Panc1 (cell line): ENCODE measurements around the gene FYN. TPM values are rescaled to one million over a fixed set of nuclear protein-coding genes. Genes with fewer than 3 reads are reported as not detected.

Experiments used
- ATAC-seq: fragments of 200-7000 bp; cut with Tn5 transposase; 2 replicates; pipeline ENCODE4 v1.9.1; 2020; ENCODE audit warnings: mild to moderate bottlenecking, moderate library complexity
- BruUV-seq: library from RNA; stranded (reverse); fragments of 400-500 nt; replicated peaks from 2 replicates; lab custom pipeline; 2021; lab: Mats Ljungman, UMichigan
- CTCF ChIA-PET: fragments of 300-600 bp; sonication (Branson Sonifier 250); formaldehyde crosslinking; loops from one replicate; lab custom pipeline; 2022; ENCODE audit warnings: antibody characterized with exemption; lab: Charles Lee
- POLR2A ChIA-PET: fragments of 300-600 bp; sonication (Branson Sonifier 250); formaldehyde crosslinking; loops from one replicate; lab custom pipeline; 2022; ENCODE audit warnings: antibody characterized with exemption; lab: Charles Lee
- DNase-seq: peaks from one replicate; pipeline ENCODE4 v3.0.0-alpha.2; 2010; ENCODE audit warnings: low read depth, low spot score
- H3K27ac ChIP-seq: 2 replicates; pipeline ENCODE4 v1.5.1; 2011; ENCODE audit warnings: mild to moderate bottlenecking, low read length, inconsistent platforms
- H3K27me3 ChIP-seq: fragments of 200-500 bp; sonication (Bioruptor generic); 2 replicates; pipeline ENCODE4 v1.6.0; 2014; ENCODE audit warnings: low read length, inconsistent platforms; ENCODE audit not compliant: control insufficient read depth, insufficient read depth
- H3K36me3 ChIP-seq: fragments of 200-500 bp; sonication (Bioruptor generic); 2 replicates; pipeline ENCODE4 v1.5.1; 2014; ENCODE audit warnings: inconsistent platforms, mild to moderate bottlenecking, low read length, moderate library complexity; ENCODE audit not compliant: control insufficient read depth, insufficient read depth
- H3K4me1 ChIP-seq: 2 replicates; pipeline ENCODE4 v1.5.1; 2011; ENCODE audit warnings: inconsistent platforms, mild to moderate bottlenecking, low read length, moderate library complexity; ENCODE audit not compliant: control insufficient read depth, insufficient read depth
- H3K4me3 ChIP-seq, 2 experiments: 2 replicates each; pipeline ENCODE4 v1.5.1; 2011 to 2012; ENCODE audit warnings: low read depth in 2 of 2, low read length in 2 of 2, mild to moderate bottlenecking in 2 of 2, inconsistent platforms in 1 of 2, moderate library complexity in 1 of 2
- H3K9me3 ChIP-seq: fragments of 200-500 bp; sonication (Bioruptor generic); 2 replicates; pipeline ENCODE4 v1.5.1; 2014; ENCODE audit warnings: low read depth, mild to moderate bottlenecking, inconsistent platforms, low read length, moderate library complexity; ENCODE audit not compliant: control insufficient read depth, insufficient read depth
- POLR2AphosphoS5 ChIP-seq: IDR thresholded peaks from 2 replicates; pipeline ENCODE4 v1.6.1; 2012; ENCODE audit warnings: mild to moderate bottlenecking, low read depth, low read length, moderate library complexity
- SIN3A ChIP-seq: IDR thresholded peaks from 2 replicates; pipeline ENCODE4 v1.6.1; 2012; ENCODE audit warnings: low read depth, mild to moderate bottlenecking, low read length, moderate library complexity, borderline replicate concordance; ENCODE audit not compliant: insufficient read depth
- TCF7L2 ChIP-seq: IDR thresholded peaks from 2 replicates; pipeline ENCODE4 v1.6.1; 2011; ENCODE audit warnings: mild to moderate bottlenecking, low read depth, low read length, inconsistent platforms
- in situ Hi-C: cut with HindIII; loops from 2 replicates; pipeline ENCODE4 v1.10.0; 2016; ENCODE audit warnings: low sequenced_read_pairs, low pct_unique_long_range_greater_than_20kb
- intact Hi-C: fragments of 100-400 bp; cut with micrococcal nuclease; formaldehyde crosslinking; loops from one replicate; pipeline ENCODE4 v1.10.0; 2022; ENCODE audit not compliant: unreplicated experiment
- total RNA-seq: library from RNA; stranded (reverse); gene quantifications from one replicate; pipeline ENCODE4 v1.2.1, GENCODE V29; 2021; ENCODE audit not compliant: unreplicated experiment
- TF ChIP-seq, protein P1 (sequence below), 2 experiments: IDR thresholded peaks; 2 replicates each; pipeline ENCODE4 v1.6.1; 2011 to 2012; ENCODE audit warnings: low read depth in 2 of 2, control low read depth in 1 of 2, low read length in 1 of 2, mild to moderate bottlenecking in 1 of 2, moderate library complexity in 1 of 2; ENCODE audit not compliant: insufficient read depth in 1 of 2
- TF ChIP-seq, protein P2 (sequence below): fragments of 450-650 bp; IDR thresholded peaks from 2 replicates; pipeline ENCODE4 v1.5.1; 2017; ENCODE audit warnings: mild to moderate bottlenecking

FYN gene
- total RNA-seq, 1 experiment from 2014 or later = 4.2 TPM

DNA sequence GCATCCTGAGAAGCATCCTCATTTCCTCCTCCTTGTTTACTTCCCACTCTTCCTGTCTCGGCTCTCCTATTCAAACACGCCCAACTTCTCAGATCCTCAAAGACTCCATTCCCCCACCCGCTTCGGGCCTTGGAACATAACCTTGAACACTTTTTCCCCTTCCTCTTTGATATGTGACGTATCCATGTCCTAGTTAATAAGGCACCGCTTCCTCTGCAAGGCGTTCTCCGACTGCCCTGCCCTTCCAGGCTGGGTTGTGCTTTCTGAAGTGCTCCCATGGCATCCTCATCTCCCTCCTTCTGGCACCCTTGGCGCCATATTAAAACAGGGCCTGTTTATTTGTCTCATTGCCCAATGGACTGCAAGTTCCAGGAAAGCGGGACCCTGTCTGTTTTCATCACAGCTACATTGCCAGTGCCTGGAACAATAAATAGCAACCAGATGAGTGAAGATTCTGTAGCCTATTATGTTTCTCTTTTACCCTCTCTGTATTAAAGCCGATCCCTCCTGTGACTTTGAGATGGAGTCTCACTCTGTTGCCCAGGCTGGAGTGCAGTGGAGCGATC, 152.2 kb downstream of the FYN start:
- Histone ChIP-seq H3K9me3 (no peaks in the 10 kb centered on the region), H3K27me3 (peaks cover 25% of the 10 kb centered on the region), H3K36me3 (no peaks in the 10 kb centered on the region), H3K4me3 (no peak overlapping the region), H3K27ac (no peak overlapping the region), H3K4me1 (no peaks in the 10 kb centered on the region)
- BruUV-seq = no TSS peak
- TF ChIP-seq TCF7L2 = no peak
- no peak for TF ChIP-seq SIN3A
- TF ChIP-seq, protein P1, sequence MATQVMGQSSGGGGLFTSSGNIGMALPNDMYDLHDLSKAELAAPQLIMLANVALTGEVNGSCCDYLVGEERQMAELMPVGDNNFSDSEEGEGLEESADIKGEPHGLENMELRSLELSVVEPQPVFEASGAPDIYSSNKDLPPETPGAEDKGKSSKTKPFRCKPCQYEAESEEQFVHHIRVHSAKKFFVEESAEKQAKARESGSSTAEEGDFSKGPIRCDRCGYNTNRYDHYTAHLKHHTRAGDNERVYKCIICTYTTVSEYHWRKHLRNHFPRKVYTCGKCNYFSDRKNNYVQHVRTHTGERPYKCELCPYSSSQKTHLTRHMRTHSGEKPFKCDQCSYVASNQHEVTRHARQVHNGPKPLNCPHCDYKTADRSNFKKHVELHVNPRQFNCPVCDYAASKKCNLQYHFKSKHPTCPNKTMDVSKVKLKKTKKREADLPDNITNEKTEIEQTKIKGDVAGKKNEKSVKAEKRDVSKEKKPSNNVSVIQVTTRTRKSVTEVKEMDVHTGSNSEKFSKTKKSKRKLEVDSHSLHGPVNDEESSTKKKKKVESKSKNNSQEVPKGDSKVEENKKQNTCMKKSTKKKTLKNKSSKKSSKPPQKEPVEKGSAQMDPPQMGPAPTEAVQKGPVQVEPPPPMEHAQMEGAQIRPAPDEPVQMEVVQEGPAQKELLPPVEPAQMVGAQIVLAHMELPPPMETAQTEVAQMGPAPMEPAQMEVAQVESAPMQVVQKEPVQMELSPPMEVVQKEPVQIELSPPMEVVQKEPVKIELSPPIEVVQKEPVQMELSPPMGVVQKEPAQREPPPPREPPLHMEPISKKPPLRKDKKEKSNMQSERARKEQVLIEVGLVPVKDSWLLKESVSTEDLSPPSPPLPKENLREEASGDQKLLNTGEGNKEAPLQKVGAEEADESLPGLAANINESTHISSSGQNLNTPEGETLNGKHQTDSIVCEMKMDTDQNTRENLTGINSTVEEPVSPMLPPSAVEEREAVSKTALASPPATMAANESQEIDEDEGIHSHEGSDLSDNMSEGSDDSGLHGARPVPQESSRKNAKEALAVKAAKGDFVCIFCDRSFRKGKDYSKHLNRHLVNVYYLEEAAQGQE (IDR thresholded peaks at IDR 0.05; ENCODE audit: insufficient read depth in 1 of 2, low read depth in 2 of 2, low read length in 1 of 2) = no peak
- TF ChIP-seq, protein P2, sequence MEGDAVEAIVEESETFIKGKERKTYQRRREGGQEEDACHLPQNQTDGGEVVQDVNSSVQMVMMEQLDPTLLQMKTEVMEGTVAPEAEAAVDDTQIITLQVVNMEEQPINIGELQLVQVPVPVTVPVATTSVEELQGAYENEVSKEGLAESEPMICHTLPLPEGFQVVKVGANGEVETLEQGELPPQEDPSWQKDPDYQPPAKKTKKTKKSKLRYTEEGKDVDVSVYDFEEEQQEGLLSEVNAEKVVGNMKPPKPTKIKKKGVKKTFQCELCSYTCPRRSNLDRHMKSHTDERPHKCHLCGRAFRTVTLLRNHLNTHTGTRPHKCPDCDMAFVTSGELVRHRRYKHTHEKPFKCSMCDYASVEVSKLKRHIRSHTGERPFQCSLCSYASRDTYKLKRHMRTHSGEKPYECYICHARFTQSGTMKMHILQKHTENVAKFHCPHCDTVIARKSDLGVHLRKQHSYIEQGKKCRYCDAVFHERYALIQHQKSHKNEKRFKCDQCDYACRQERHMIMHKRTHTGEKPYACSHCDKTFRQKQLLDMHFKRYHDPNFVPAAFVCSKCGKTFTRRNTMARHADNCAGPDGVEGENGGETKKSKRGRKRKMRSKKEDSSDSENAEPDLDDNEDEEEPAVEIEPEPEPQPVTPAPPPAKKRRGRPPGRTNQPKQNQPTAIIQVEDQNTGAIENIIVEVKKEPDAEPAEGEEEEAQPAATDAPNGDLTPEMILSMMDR = no peak
- TF ChIP-seq POLR2AphosphoS5 = no peak
- no peak for ATAC-seq
- in situ Hi-C loops (no loop called here), intact Hi-C loops (no loop called here)
- ChIA-PET CTCF (interaction anchor here (0.6 kb wide), 1 partner anchor 442 kb away, joined by 5 read pairs; no protein-coding TSS in a partner anchor), POLR2A (no interaction called here)
- no peak for DNase-seq

DNA sequence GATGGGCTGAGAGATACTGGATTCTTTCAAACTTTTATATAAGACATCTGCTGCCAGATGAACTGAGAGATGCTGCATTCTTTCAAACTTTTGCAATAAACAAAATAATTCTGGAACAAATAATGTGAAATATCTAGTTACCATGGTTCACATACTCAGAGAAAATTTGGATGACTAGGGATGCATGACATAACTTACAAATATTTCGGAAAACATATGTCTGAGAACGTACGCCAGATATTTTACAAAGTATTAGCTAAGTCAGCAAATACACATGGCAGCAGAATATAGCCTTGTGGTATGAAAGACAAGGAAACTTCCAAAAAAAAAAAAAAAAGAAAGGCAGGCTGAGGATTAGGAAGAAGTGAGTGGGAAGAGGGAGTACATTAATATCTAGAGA, 154.3 kb downstream of the FYN start:
- Histone ChIP-seq H3K9me3 (no peaks in the 10 kb centered on the region), H3K4me1 (no peaks in the 10 kb centered on the region), H3K36me3 (no peaks in the 10 kb centered on the region), H3K4me3 (no peak overlapping the region), H3K27me3 (peaks cover 14% of the 10 kb centered on the region), H3K27ac (no peak overlapping the region)
- TF ChIP-seq TCF7L2 (no peak), SIN3A (no peak)
- POLR2A ChIA-PET = interaction anchor here (0.6 to 0.7 kb wide), 2 partner anchors 81 to 135 kb away, joined by 6 to 7 read pairs; no protein-coding TSS in a partner anchor
- BruUV-seq = no TSS peak
- in situ Hi-C loops (no loop called here), intact Hi-C loops (no loop called here)
- ATAC-seq (no peak), DNase-seq (no peak)
- CTCF ChIA-PET = no interaction called here

DNA sequence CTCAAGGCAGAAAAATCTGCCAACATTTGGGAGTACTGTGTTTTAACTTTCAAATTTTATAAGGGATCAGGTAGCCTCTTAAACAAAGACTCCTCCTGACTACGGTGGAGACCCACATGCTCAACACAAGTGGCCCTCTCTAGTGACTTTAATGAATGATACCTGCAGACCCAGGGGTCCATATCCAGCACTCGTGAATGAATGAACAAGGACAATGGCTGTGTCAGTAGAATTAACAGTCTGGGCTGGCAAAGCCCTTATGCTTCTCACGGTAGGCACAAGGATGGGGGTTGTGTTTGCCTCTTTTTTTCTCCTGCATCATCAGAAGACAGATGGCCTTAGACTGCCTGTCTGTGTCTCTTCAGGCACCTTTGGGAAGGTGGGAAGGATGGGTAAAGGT, 154.9 kb downstream of the FYN start:
- DNase-seq (no peak), ATAC-seq (no peak)
- H3K4me3 ChIP-seq = no peak overlapping the region
- H3K4me1 ChIP-seq = no peaks in the 10 kb centered on the region
- H3K9me3 ChIP-seq = no peaks in the 10 kb centered on the region
- ChIA-PET POLR2A (no interaction called here), CTCF (no interaction called here)
- peaks cover 10% of the 10 kb centered on the region for H3K27me3 ChIP-seq
- H3K27ac ChIP-seq = no peak overlapping the region
- in situ Hi-C loops = no loop called here
- TF ChIP-seq, protein P1 (IDR thresholded peaks at IDR 0.05; ENCODE audit: insufficient read depth in 1 of 2, low read depth in 2 of 2, low read length in 1 of 2) = no peak
- TF ChIP-seq POLR2AphosphoS5 (no peak), SIN3A (no peak), TCF7L2 (no peak)
- TF ChIP-seq, protein P2 = no peak
- intact Hi-C loops = no loop called here
- no peaks in the 10 kb centered on the region for H3K36me3 ChIP-seq
- no TSS peak for BruUV-seq
